AG04450 (cell line): ENCODE data around the gene ANO1. TPM values are rescaled to one million over a fixed set of nuclear protein-coding genes. Genes with fewer than 3 reads are reported as not detected.

Experiments
- CTCF ChIA-PET: fragments of 300-600, 350-600 bp; formaldehyde crosslinking; extraction: SDS; loops from one replicate; lab custom pipeline; 2022; ENCODE audit warnings: antibody characterized with exemption, inconsistent platforms; lab: Charles Lee
- POLR2A ChIA-PET: fragments of 350-600 bp; formaldehyde crosslinking; extraction: SDS; loops from one replicate; lab custom pipeline; 2021; ENCODE audit warnings: antibody characterized with exemption, inconsistent platforms; lab: Yijun Ruan, JAX
- DNase-seq: peaks from one replicate; pipeline ENCODE4 v3.0.0-alpha.2; 2011; ENCODE audit warnings: low read depth, low spot score
- H3K27ac ChIP-seq: one replicate; pipeline ENCODE4 v1.5.1; 2012; ENCODE audit warnings: low read depth, low read length, control low read depth
- H3K27me3 ChIP-seq: one replicate; pipeline ENCODE4 v1.6.0; 2012; ENCODE audit warnings: low read length; ENCODE audit not compliant: control insufficient read depth, insufficient read depth
- H3K4me3 ChIP-seq: 2 replicates; pipeline ENCODE4 v1.5.1; 2011; ENCODE audit warnings: mild to moderate bottlenecking, low read depth, low read length, control low read depth
- H3K9me3 ChIP-seq: 2 replicates; pipeline ENCODE4 v1.5.1; 2012; ENCODE audit warnings: low read length; ENCODE audit not compliant: control insufficient read depth, insufficient read depth
- CTCF ChIP-seq: IDR thresholded peaks from 2 replicates; pipeline ENCODE4 v1.5.1; 2011; ENCODE audit warnings: low read depth, low read length, control low read depth, inconsistent platforms
- polyA plus RNA-seq: library from polyadenylated mRNA; depleted of rRNA; stranded (reverse); fragments of >200 nt; gene quantifications from 2 replicates; pipeline ENCODE4 v1.2.3, GENCODE V29; 2011

ANO1 gene
- polyA plus RNA-seq, 1 experiment, result 10.3 TPM

DNA sequence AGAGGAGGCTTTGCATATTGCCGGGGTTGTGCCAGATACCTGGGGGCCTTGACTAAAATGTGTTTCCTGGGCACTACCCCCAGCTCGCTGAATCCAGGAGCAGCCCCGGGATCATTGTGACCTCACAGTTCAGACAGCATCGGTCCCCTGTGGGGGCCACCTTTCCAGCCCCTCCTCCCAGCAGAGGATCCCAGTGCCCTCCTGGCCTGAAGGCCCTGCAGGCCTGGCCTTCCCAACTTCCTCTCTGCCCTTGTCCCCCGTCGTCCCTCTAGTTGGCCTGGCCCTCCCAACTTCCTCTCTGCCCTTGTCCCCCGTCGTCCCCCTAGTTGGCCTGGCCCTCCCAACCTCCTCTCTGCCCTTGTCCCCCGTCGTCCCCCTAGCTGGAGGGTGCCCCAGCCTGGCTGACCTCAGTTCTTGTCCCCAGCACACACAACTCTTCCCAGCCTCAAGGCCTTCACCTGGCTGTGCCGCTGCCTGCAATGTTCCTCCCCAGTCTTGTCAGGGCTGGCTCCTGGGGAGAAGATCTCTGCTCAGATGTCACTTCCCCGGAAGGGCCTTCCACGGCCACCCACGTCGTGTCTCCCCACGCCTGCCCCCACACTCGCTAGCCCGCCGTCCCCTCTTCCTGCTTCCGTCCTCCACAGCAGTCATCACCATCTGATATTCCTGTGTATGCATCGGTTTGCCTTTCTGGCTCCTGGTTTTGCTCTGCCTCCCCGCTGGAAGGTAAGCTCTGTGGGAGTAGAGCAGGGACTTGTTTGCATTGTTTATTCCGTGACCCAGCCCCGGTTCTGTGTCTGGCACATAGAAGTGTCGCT is 12.6 kb upstream of the ANO1 start:
- ChIA-PET POLR2A (no interaction called here), CTCF (no interaction called here)
- no peak for DNase-seq
- Histone ChIP-seq H3K4me3 (no peak overlapping the region), H3K27me3 (peaks cover 31% of the 10 kb centered on the region), H3K9me3 (peaks cover 3% of the 10 kb centered on the region; the same call in 1 of the 2 replicates), H3K27ac (no peak overlapping the region)
- TF ChIP-seq CTCF, result no peak

- H3K27ac ChIP-seq, result no peak overlapping the region
- no peak for TF ChIP-seq CTCF
- CTCF ChIA-PET, result no interaction called here
- POLR2A ChIA-PET, result no interaction called here
- no peak overlapping the region for H3K4me3 ChIP-seq
- no peak for DNase-seq
- peaks cover 3% of the 10 kb centered on the region; the same call in 1 of the 2 replicates for H3K9me3 ChIP-seq
- peaks cover 34% of the 10 kb centered on the region for H3K27me3 ChIP-seq
Observed at GRCh38 chr11:70066136-70066520, 12.0 kb upstream of the ANO1 start.

- Histone ChIP-seq H3K9me3 (peaks cover 3% of the 10 kb centered on the region; the same call in 1 of the 2 replicates), H3K27ac (no peak overlapping the region), H3K4me3 (no peak overlapping the region), H3K27me3 (peaks cover 35% of the 10 kb centered on the region)
- CTCF ChIA-PET, result no interaction called here
- no peak for DNase-seq
- POLR2A ChIA-PET, result no interaction called here
- no peak for TF ChIP-seq CTCF
Observed at GRCh38 chr11:70066628-70067027, 11.5 kb upstream of the ANO1 start.

- no peak for TF ChIP-seq CTCF
- peaks cover 3% of the 10 kb centered on the region; the same call in 1 of the 2 replicates for H3K9me3 ChIP-seq
- ChIA-PET POLR2A (no interaction called here), CTCF (no interaction called here)
- DNase-seq, result no peak
- peaks cover 36% of the 10 kb centered on the region for H3K27me3 ChIP-seq
- H3K27ac ChIP-seq, result no peak overlapping the region
- no peak overlapping the region for H3K4me3 ChIP-seq
Observed at GRCh38 chr11:70067036-70067435, 11.1 kb upstream of the ANO1 start.

DNA sequence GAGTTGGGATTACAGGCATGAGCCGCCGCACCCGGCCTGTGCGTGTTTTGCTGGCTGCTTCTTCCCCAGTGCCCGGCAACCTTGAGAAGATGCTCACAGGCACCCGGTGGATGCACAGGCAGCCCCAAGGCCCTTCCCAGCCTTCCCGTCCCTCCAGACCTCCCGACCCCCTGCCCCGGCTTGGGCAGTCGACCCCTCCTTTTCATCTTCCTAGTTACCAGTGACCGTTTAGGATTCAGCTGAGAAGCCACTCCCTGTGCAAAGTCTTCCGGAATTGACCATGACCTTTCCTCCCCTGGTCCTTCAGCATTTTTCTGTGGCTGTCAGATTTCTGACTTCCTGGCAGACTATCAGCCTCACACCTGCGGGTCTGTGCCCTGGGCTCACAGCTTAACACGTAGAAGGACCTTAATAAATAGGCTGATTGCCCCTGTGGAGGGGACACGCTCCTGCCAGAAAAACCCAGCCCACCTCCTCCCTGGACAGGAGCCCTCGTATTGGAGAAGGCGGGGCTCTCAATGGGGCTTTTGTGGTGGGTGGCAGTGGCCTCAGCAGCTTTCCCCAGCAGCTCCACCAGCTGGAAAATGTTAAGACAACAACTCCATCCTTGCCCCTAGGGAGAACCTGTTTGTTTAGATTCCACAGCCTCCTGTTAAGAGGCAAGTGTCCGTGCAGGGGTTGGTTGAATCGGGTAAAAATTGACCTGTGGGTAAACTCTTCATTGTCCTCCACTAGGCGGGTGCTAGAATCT is 10.4 kb upstream of the ANO1 start:
- CTCF ChIA-PET, result no interaction called here
- Histone ChIP-seq H3K27ac (no peak overlapping the region), H3K9me3 (peaks cover 3% of the 10 kb centered on the region; the same call in 1 of the 2 replicates), H3K27me3 (peaks cover 42% of the 10 kb centered on the region), H3K4me3 (no peak overlapping the region)
- no peak for DNase-seq
- POLR2A ChIA-PET, result interaction anchor here (0.9 kb wide), 1 partner anchor 112 kb away, joined by 3 read pairs; no protein-coding TSS in a partner anchor
- TF ChIP-seq CTCF, result no peak
